H1 (cell line): ENCODE results near the gene CR2. TPM values are rescaled to one million over a fixed set of nuclear protein-coding genes. Genes with fewer than 3 reads are reported as not detected.

Experiments
- CTCF ChIA-PET: fragments of 300-600 bp; sonication (Branson Sonifier 250); formaldehyde crosslinking; loops from one replicate; lab custom pipeline; 2021; ENCODE audit not compliant: partially characterized antibody; lab: Charles Lee
- POLR2A ChIA-PET: fragments of 300-600 bp; sonication (Branson Sonifier 250); formaldehyde crosslinking; loops from one replicate; lab custom pipeline; 2021; ENCODE audit warnings: inconsistent platforms; ENCODE audit not compliant: partially characterized antibody; lab: Charles Lee
- DNase-seq, 2 experiments: peaks; one replicate each; pipeline versions ENCODE4 v3.0.0 to v3.0.0-alpha.2; 2010 to 2022; ENCODE audit warnings: low spot score in 2 of 2, low read depth in 1 of 2, mixed read lengths in 1 of 2
- FAIRE-seq: peaks from 2 replicates; lab custom pipeline; 2011; peaks lifted over from hg19 to GRCh38; lab: Jason Lieb, UNC
- H2AFZ ChIP-seq: 2 replicates; pipeline ENCODE4 v1.8.1; 2012; ENCODE audit warnings: low read length, inconsistent platforms
- H2AK5ac ChIP-seq: 2 replicates; pipeline ENCODE4 v1.6.1; 2013; ENCODE audit warnings: low read depth, low read length
- H2BK120ac ChIP-seq: replicated peaks from 2 replicates; pipeline ENCODE3; 2013; ENCODE audit warnings: low read depth, low read length, inconsistent platforms
- H2BK12ac ChIP-seq: 2 replicates; pipeline ENCODE4 v1.6.1; 2013; ENCODE audit warnings: low read depth, low read length
- H2BK15ac ChIP-seq: 2 replicates; pipeline ENCODE4 v1.6.1; 2013; ENCODE audit warnings: low read length
- H2BK20ac ChIP-seq: 2 replicates; pipeline ENCODE4 v1.6.1; 2013; ENCODE audit warnings: low read length
- H2BK5ac ChIP-seq: 2 replicates; pipeline ENCODE4 v1.6.1; 2013; ENCODE audit warnings: low read depth, low read length
- H3K14ac ChIP-seq: 2 replicates; pipeline ENCODE4 v1.6.1; 2013; ENCODE audit warnings: inconsistent platforms; ENCODE audit not compliant: insufficient read length
- H3K18ac ChIP-seq: 2 replicates; pipeline ENCODE4 v1.6.1; 2013; ENCODE audit warnings: low read length; ENCODE audit errors: extremely low read depth
- H3K23ac ChIP-seq: 2 replicates; pipeline ENCODE4 v1.6.1; 2013; ENCODE audit warnings: inconsistent platforms; ENCODE audit not compliant: insufficient read length
- H3K23me2 ChIP-seq: 2 replicates; pipeline ENCODE4 v1.6.1; 2013; ENCODE audit warnings: low read depth, low read length
- H3K27ac ChIP-seq: 2 replicates; pipeline ENCODE4 v1.6.1; 2011; ENCODE audit warnings: low read depth, low read length, inconsistent platforms
- H3K27me3 ChIP-seq, 4 experiments: replicated peaks in 1 of 4; 1 replicate in 1 of 4; 2 replicates in 3 of 4; pipeline versions ENCODE4 v1.6.1 to v1.8.1; 2011 to 2013; ENCODE audit warnings: low read length in 3 of 4, mild to moderate bottlenecking in 3 of 4, inconsistent platforms in 2 of 4, mixed read lengths in 2 of 4, moderate library complexity in 1 of 4; ENCODE audit not compliant: control insufficient read depth in 3 of 4, insufficient read depth in 3 of 4; ENCODE audit errors: extremely low read depth in 1 of 4
- H3K36me3 ChIP-seq, 4 experiments: 2 replicates each; pipeline versions ENCODE4 v1.6.1 to v1.8.1; 2011 to 2013; ENCODE audit warnings: mild to moderate bottlenecking in 4 of 4, low read length in 3 of 4, moderate library complexity in 2 of 4, control low read depth in 1 of 4, inconsistent platforms in 1 of 4; ENCODE audit not compliant: insufficient read depth in 4 of 4, control insufficient read depth in 2 of 4
- H3K4ac ChIP-seq: replicated peaks from 2 replicates; pipeline ENCODE3; 2013; ENCODE audit warnings: low read length, low read depth, mixed read lengths, inconsistent platforms; ENCODE audit not compliant: insufficient read length
- H3K4me1 ChIP-seq, 4 experiments: replicated peaks in 1 of 4; 1 replicate in 1 of 4; 2 replicates in 3 of 4; pipeline versions ENCODE4 v1.6.1 to v1.8.1; 2011 to 2013; ENCODE audit warnings: low read length in 3 of 4, inconsistent platforms in 2 of 4, mixed read lengths in 1 of 4; ENCODE audit not compliant: insufficient read depth in 4 of 4, control insufficient read depth in 3 of 4
- H3K4me2 ChIP-seq, 2 experiments: 2 replicates each; pipeline versions ENCODE4 v1.6.1 to v1.8.1; 2011 to 2013; ENCODE audit warnings: low read depth in 2 of 2, low read length in 2 of 2, control low read depth in 1 of 2, inconsistent platforms in 1 of 2, mild to moderate bottlenecking in 1 of 2; ENCODE audit not compliant: insufficient read depth in 1 of 2
- H3K4me3 ChIP-seq, 4 experiments: fragments of 200-600, 300-600 bp in 1 of 4; sonication (generic), shearing (Covaris generic), sonication (Bioruptor Twin) in 1 of 4; 2 replicates each; pipeline versions ENCODE4 v1.5.1 to v1.8.1; 2011 to 2016; ENCODE audit warnings: low read length in 4 of 4, low read depth in 3 of 4, control low read depth in 2 of 4, inconsistent platforms in 2 of 4, mild to moderate bottlenecking in 2 of 4, mixed read lengths in 1 of 4, moderate library complexity in 1 of 4; ENCODE audit not compliant: insufficient read depth in 2 of 4; ENCODE audit errors: extremely low read depth in 1 of 4
- H3K56ac ChIP-seq: replicated peaks from 2 replicates; pipeline ENCODE3; 2013; ENCODE audit warnings: low read depth, mild to moderate bottlenecking, mixed read lengths, low read length, inconsistent platforms; ENCODE audit not compliant: insufficient read length
- H3K79me1 ChIP-seq: 2 replicates; pipeline ENCODE4 v1.6.1; 2013; ENCODE audit warnings: low read depth, low read length, control low read depth
- H3K79me2 ChIP-seq, 2 experiments: 2 replicates each; pipeline versions ENCODE4 v1.6.1 to v1.8.1; 2012 to 2013; ENCODE audit warnings: low read length in 2 of 2, mild to moderate bottlenecking in 2 of 2, inconsistent platforms in 1 of 2; ENCODE audit not compliant: insufficient read depth in 2 of 2, control insufficient read depth in 1 of 2
- H3K9ac ChIP-seq, 4 experiments: replicated peaks in 1 of 4; 1 replicate in 1 of 4; 2 replicates in 3 of 4; pipeline versions ENCODE4 v1.6.1 to v1.8.1; 2011 to 2013; ENCODE audit warnings: low read depth in 3 of 4, low read length in 3 of 4, control low read depth in 2 of 4, mild to moderate bottlenecking in 2 of 4, moderate library complexity in 2 of 4, inconsistent platforms in 1 of 4; ENCODE audit errors: extremely low read depth in 1 of 4
- H3K9me3 ChIP-seq, 2 experiments: 2 replicates each; pipeline versions ENCODE4 v1.6.1 to v1.8.1; 2012 to 2013; ENCODE audit warnings: mild to moderate bottlenecking in 2 of 2, moderate library complexity in 2 of 2, control low read depth in 1 of 2, inconsistent platforms in 1 of 2, low read depth in 1 of 2, low read length in 1 of 2, mixed read lengths in 1 of 2; ENCODE audit not compliant: insufficient read depth in 2 of 2
- H4K20me1 ChIP-seq, 2 experiments: replicated peaks in 1 of 2; 2 replicates each; pipeline versions ENCODE3 to v1.8.1; 2011 to 2013; ENCODE audit warnings: inconsistent platforms in 2 of 2, low read length in 2 of 2, mild to moderate bottlenecking in 1 of 2; ENCODE audit not compliant: insufficient read depth in 2 of 2, control insufficient read depth in 1 of 2
- H4K5ac ChIP-seq: 2 replicates; pipeline ENCODE4 v1.6.1; 2013; ENCODE audit warnings: low read length, low read depth, mixed read lengths, inconsistent platforms; ENCODE audit not compliant: insufficient read length
- H4K8ac ChIP-seq: 2 replicates; pipeline ENCODE4 v1.8.0; 2013; ENCODE audit warnings: mild to moderate bottlenecking, moderate library complexity, low read length, inconsistent platforms; ENCODE audit not compliant: insufficient read depth; ENCODE audit errors: extremely low read depth
- H4K91ac ChIP-seq: replicated peaks from 2 replicates; pipeline ENCODE3; 2013; ENCODE audit warnings: low read length, mixed read lengths, inconsistent platforms; ENCODE audit not compliant: insufficient read length
- BRCA1 ChIP-seq: IDR thresholded peaks from 2 replicates; pipeline ENCODE4 v1.6.1; 2012; ENCODE audit warnings: low read depth, low read length, improper control_type of control experiment
- CBX8 ChIP-seq: fragments of 300-800, 300-1000 bp; sonication (generic); IDR thresholded peaks from 2 replicates; pipeline ENCODE4 v1.7.1; 2016; ENCODE audit warnings: low read depth, low read length, borderline replicate concordance
- RAD21 ChIP-seq, 2 experiments: IDR thresholded peaks in 1 of 2; conservative IDR thresholded peaks in 1 of 2; 2 replicates each; pipeline ENCODE4 v1.6.1; 2011; ENCODE audit warnings: low read depth in 2 of 2, low read length in 2 of 2, improper control_type of control experiment in 1 of 2, inconsistent platforms in 1 of 2, mild to moderate bottlenecking in 1 of 2, moderate library complexity in 1 of 2
- SIRT6 ChIP-seq: IDR thresholded peaks from one replicate; pipeline ENCODE4 v1.7.1; 2012; ENCODE audit warnings: low read length, inconsistent platforms
- WGBS, 2 experiments: shearing (Covaris generic) in 1 of 2; methylation state at CpG; one replicate each; pipeline versions ENCODE4 v1.1.6 to v1.1.7; 2013 to 2015; ENCODE audit warnings: low lambda C conversion rate in 2 of 2, mixed read lengths in 2 of 2, inconsistent platforms in 1 of 2, low coverage in 1 of 2, missing lambda C conversion rate in 1 of 2; ENCODE audit not compliant: insufficient replicate concordance in 2 of 2, insufficient coverage in 1 of 2, insufficient read length in 1 of 2; ENCODE audit errors: extremely low coverage in 1 of 2, missing lambda C conversion rate in 1 of 2; 5-methylcytosine and 5-hydroxymethylcytosine counted together
- polyA plus RNA-seq, 7 experiments: library from polyadenylated mRNA; depleted of rRNA in 3 of 7; stranded (reverse) in 5 of 7; unstranded in 2 of 7; fragments of >200 nt in 5 of 7; fragments of 200-250 nt in 2 of 7; gene quantifications; 1 replicate in 5 of 7; 2 replicates in 1 of 7; 4 replicates in 1 of 7; pipeline versions ENCODE4 v1.2.1 to v1.2.3, GENCODE V29; 2011 to 2013; ENCODE audit warnings: missing spikeins in 2 of 7, mixed read lengths in 2 of 7
- total RNA-seq: library from RNA; stranded (reverse); fragmentation: NEBNext Ultra II Directional; extraction: Animal tissue kit (Norgen Biotek cat#: 25700); gene quantifications from 2 replicates; pipeline ENCODE4 v1.2.1, GENCODE V29; 2021
- TF ChIP-seq, protein P1 (sequence below): IDR thresholded peaks from 2 replicates; pipeline ENCODE4 v1.6.1; 2012; ENCODE audit warnings: inconsistent platforms

Gene CR2
- total and polyA plus RNA-seq, 2 of the 8 experiments (the other 6 are each of a cell fraction or from before 2014, with no cell fraction given) = 1.7 to 3.0 TPM

DNA sequence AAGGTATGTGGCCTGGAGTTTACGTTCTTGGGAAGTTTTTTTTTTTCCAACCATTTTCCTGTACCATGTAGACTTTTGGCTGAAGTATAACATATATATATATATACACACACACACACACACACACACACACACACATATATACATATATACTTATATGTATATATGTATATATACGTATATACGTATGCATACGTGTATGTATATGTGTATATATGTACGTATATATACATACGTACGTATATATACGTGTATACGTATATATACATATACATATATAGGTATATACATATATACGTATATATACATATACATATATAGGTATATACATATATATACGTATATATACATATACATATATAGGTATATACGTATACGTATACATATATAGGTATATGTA, 60.8 kb downstream of the CR2 start:
- Histone ChIP-seq H3K27ac (no peak overlapping the region), H3K23ac (no peak overlapping the region), H3K79me1 (no peaks in the 10 kb centered on the region), H2BK120ac (no peak overlapping the region), H4K91ac (no peak overlapping the region), H2BK20ac (no peak overlapping the region), H2BK12ac (no peak overlapping the region), H4K5ac (no peak overlapping the region), H3K18ac (no peak overlapping the region), H2BK15ac (no peak overlapping the region), H3K14ac (no peak overlapping the region), H2BK5ac (no peak overlapping the region), H2AFZ (no peak overlapping the region), H3K79me2 (no peaks in the 10 kb centered on the region), H3K9me3 (no peaks in the 10 kb centered on the region), H3K9ac (no peak overlapping the region), H3K36me3 (no peaks in the 10 kb centered on the region), H3K23me2 (no peaks in the 10 kb centered on the region), H4K20me1 (no peaks in the 10 kb centered on the region), H4K8ac (no peak overlapping the region), H2AK5ac (no peak overlapping the region), H3K56ac (no peak overlapping the region), H3K27me3 (no peaks in the 10 kb centered on the region), H3K4ac (no peak overlapping the region), H3K4me3 (no peak overlapping the region), H3K4me1 (no peaks in the 10 kb centered on the region), H3K4me2 (no peak overlapping the region)
- 85% methylated on average over 13 of the region's 13 CpGs; no CpG with 5 or more reads in 1 of the 2 experiments for WGBS, 2 experiments
- no peak for FAIRE-seq
- DNase-seq = no peak
- ChIA-PET CTCF (no interaction called here), POLR2A (no interaction called here)
- TF ChIP-seq, protein P1, sequence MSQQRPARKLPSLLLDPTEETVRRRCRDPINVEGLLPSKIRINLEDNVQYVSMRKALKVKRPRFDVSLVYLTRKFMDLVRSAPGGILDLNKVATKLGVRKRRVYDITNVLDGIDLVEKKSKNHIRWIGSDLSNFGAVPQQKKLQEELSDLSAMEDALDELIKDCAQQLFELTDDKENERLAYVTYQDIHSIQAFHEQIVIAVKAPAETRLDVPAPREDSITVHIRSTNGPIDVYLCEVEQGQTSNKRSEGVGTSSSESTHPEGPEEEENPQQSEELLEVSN = no peak
- TF ChIP-seq CBX8 = no peak
- TF ChIP-seq RAD21 (IDR thresholded peaks at IDR 0.05 in 1 of 2, conservative IDR thresholded peaks at IDR 0.05 in 1 of 2; ENCODE audit: low read depth in 2 of 2, low read length in 2 of 2) = no peak
- no peak for TF ChIP-seq BRCA1
- TF ChIP-seq SIRT6 = no peak
